Fibroblast of gingiva (primary cell): ENCODE results near the gene MAS1.
"Not testable (repeated sequence)": the region's sequence is repeated elsewhere in the genome, so short reads cannot be mapped to it uniquely, and the experiment has no call there.

Experiments used
- DNase-seq: peaks from one replicate; pipeline ENCODE4 v3.0.0-alpha.2; 2011; ENCODE audit warnings: low read depth

Gene MAS1

DNA sequence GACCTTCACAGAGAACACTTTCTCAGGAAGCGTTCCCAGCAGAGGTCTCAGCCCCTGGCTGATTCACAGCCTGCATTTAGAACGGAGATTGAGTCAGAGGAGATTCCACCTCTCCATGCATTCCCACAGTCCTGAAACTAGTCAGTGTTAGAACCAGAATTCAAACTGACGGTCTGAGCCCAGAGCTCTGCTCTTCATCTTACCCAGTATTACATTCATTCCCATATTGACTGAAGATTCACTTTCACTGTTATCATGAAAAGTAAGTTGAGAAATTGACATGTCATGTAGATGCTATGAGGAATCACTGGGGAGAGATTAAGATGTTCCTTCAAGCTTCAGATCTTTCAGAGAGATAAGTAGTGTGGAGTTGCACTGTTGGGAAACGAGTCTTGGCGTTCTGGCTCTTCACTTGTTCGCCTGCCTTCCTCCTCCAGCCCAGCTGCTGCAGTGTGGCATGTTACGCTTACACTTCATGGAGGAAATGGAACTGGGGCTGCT lies 28.3 kb downstream of the MAS1 start:
- DNase-seq = no peak

DNA sequence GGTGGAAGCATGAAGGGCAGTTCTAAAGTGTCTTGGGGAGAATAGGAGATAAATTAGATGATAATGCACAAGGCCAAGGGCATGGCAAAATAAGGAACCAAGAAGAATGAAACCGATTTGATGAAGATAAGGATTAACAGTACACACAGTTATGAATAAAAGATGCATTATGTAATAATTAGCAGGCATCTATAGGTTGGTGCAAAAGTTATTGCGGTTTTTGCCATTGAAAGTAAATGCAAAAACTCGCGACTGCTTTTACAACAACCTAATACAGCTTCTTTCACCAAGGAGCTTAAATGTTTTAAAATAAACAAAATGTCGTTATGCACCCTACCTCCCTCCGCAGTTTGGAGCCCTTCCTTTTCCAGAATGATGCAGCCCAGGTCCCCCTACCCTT lies 29.0 kb downstream of the MAS1 start:
- DNase-seq = no peak

DNA sequence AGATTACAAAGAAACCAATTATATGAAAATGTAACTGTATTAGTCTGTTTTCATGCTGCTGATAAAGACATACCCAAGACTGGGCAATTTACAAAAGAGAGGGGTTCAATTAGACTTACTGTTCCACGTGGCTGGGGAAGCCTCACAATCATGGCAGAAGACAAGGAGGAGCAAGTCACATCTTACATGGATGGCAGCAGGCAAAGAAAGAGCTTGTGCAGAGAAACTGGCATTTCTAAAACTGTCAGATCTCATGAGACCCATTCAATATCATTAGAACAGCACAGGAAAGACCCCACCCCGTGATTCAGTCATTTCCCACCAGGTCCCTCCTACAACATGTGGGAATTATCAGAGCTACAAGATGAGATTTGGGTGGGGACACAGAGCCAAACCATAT lies 33.4 kb downstream of the MAS1 start:
- DNase-seq = not testable (repeated sequence)

DNA sequence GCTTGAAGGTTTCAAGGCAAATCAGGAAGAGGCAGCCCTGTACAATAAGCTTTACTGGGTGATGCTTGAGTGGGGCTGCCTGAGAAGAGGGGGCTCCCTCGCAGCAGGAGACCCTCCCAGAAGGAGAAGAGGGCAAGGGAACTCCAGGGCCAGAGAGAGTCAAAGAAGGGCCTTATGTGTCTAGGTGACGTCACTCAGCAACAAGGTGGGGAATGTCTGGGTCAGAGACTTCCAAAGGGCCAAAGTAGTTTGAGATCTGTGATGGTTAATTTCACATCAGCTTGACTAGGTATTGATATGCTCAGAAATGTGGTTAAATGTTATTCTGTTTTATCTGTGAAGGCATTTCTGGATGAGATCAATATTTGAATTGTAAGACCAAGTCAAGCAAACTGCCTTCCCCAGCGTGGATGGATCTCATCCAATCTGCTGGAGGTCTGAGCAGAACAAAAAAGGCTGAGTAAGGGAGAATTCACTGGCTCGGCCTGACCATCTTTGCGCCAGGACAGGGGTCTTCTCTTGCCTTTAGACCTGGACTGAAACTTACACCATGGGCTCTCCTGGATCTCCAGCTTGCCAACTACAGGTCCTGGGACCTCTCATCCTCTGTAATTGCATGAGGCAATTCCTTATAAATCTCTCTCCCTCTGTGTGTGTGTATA lies 35.9 kb downstream of the MAS1 start:
- DNase-seq = no peak

DNA sequence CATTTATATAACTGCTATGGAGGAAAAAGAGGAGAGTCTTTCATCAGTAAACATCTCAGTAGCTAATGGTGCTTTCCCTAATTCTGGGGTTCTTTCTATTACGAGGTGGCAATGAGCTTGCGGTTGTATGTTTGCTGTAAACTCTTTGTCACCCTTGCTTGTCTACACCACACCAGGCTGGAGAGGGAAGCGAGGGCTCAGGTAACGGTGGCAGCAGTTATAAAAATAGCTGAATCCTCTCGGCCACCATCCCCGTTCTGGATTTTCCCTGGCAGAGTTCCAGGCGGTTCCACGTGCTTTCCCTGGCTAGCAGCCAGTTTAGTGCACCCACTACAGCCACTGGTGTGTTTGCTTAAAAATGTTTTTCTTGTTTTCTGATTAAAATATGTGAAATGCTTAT lies 39.0 kb downstream of the MAS1 start:
- DNase-seq = no peak

DNA sequence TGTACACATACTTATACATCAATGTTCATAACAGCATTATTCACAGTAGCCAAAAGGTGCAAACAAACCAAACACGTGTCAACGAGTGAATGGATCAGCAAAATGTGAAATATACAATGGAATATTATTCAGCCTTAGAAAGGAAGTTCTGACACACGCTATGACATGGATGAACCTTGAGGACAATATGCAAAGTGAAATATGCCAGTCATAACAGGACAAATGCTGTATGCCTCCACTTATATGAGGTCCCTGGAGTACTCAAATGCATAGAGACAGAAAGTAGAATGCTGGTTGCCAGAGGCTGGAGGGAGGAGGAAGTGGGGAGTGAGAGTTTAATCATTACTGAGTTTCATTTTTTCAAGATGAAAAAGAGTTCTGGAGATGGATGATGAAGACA lies 40.3 kb downstream of the MAS1 start:
- DNase-seq = no peak

DNA sequence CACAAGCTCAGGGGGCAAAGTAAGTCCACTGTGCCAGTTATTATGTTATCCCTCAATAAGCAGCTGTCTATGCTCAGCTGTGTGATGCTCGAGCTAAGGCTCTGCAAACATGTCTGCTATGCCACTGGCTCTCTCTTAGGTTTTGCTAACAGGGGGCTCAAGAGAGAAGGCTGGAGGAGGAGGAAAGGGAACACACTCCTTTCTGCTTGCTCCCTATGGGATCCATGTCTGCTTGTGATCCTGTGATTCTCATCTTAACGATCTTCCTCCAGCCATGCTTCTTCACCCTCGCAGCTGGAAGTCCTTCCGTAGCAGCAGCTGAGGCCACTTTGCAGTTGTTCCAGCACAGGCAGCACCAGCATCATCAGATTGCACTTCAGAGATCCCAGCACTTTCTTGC lies 41.1 kb downstream of the MAS1 start:
- DNase-seq = no peak

DNA sequence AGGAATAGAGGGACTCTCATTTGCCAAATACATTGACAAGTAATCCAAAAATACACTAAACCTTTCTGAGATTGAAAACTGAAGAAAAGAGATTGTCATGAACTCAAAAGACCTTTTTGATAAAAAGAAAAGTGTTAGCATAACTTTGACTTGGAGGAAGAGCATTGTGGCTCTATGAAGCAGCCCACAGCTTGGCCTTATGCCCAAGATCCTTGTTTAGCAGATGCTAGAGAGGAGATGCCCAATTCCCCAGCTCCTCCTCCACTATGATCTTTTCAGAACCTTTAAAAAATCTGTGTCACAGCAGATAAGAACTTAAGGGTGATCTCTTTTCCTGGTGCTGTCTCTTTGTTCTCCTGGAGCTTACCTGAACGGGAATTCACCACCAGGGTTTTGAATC lies 42.3 kb downstream of the MAS1 start:
- DNase-seq = no peak

DNA sequence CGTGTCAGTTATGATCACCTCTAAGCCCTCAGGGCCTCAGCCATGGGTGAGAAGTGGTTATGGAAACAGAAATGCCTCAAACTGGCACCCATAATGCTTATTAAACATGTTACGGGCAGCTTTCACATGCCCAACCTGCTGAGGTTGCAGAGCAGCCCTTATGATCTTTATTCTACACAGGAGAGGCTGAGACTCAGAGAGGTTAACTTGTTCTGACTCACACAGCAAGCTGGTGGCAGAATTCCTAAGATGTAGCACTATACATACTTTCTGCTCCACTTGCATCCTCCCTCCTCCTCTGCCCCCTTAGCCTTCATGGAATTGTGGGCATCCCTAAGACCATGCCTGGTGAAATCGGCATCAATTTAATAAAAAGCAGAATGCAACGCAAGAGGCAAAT lies 43.4 kb downstream of the MAS1 start:
- peak; percentile 32 for DNase-seq

DNA sequence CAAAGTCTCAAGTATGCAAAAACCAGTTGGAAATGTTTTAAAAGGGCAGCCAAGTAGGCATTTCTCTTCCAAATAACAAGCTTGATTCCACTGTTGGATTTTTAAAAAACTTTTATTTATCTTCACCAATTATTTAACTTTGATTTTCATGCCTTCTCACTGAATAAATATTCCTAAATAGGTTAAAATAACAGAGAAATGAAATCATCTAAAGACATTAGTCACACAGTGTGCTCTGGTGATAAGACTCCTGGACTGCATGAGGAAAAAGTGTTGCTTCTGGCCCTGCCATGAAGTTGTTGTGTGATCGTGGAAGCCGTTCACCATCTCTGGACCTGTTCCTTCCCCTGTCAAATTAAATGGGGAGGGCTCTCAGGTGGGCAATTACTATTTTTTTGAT lies 44.3 kb downstream of the MAS1 start:
- peak; percentile 50 for DNase-seq

DNA sequence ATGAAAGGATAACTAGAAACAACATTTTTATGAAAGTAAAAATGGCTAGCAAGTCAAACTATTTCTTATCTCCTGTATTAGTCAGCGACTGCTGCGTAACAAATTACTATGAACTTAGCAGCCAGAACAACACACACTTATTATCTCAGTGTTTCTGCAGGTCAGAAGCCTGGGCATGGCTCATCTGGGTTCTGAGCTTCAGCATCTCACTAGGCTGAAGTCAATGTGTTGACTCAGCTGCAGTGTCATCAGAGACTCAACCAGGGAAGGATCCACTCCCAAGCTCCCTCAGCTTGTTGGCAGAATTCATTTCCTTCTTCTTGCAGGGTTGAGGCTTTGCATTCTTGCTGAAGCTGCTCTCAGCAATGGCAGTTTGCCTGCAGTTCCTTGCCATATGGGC lies 44.8 kb downstream of the MAS1 start:
- peak; percentile 47 for DNase-seq

DNA sequence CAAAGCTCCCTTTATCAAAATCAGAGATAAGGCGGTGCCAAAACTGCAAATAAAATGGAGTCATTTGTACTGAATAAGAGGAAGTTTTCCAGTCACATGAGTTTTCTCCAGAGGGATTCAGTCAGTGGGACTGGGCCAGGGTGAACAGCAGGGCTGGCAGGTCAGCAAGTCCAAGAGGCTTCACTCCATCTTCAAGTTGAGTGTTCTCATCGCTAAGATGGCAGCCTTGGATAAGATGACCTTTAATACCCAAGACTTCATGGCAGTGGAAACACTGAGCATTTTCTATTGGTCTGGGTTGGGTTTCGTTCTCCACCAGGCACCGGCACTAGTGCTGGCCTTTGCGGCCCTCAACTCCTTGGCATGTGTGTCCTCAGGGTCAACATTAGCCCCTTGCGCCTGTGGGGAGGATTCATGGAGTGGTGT lies 48.8 kb downstream of the MAS1 start:
- DNase-seq = no peak
